Umbilical cord (tissue), 2 donors: ENCODE data around the gene CALHM1. TPM values are rescaled to one million over a fixed set of nuclear protein-coding genes. Genes with fewer than 3 reads are reported as not detected.
"Not testable (repeated sequence)": the region's sequence is repeated elsewhere in the genome, so short reads cannot be mapped to it uniquely, and the experiment has no call there.

Experiments
- DNase-seq: peaks from one replicate; pipeline ENCODE4 v3.0.0-alpha.2; 2015; ENCODE audit warnings: low spot score
- total RNA-seq: library from RNA; depleted of rRNA; stranded (reverse); fragments of >200 nt; gene quantifications from one replicate; pipeline ENCODE4 v1.2.3, GENCODE V29; 2014; ENCODE audit warnings: low replicate concordance; ENCODE audit not compliant: insufficient read depth

Gene CALHM1, protein sequence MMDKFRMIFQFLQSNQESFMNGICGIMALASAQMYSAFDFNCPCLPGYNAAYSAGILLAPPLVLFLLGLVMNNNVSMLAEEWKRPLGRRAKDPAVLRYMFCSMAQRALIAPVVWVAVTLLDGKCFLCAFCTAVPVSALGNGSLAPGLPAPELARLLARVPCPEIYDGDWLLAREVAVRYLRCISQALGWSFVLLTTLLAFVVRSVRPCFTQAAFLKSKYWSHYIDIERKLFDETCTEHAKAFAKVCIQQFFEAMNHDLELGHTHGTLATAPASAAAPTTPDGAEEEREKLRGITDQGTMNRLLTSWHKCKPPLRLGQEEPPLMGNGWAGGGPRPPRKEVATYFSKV
- total RNA-seq: 0.48 TPM

DNA sequence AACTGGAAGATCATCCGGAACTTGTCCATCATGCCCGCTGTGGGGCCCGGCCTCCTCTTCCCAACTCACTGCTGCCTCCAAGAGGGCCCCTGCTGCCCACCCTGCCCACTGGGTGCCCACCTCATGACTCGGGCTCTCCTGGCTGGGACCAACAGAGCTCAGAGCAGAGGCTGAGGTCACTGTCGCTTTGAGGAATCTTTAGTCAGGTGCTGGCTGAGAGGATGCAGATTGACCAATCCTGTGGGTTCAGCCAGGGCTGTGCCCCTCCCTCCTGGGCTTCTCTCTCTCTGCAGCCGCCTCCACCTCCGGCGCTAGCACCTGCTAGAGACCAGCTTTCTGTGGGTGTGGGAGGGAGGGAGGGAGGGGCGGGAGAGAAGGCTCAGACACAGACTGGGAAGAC is at the start of gene CALHM1:
Gene CALHM1 (minus strand): TSS at position 181 of the 400 bp plus-strand sequence. CDS start 149 bp downstream, at position 32.
- no peak for DNase-seq

DNA sequence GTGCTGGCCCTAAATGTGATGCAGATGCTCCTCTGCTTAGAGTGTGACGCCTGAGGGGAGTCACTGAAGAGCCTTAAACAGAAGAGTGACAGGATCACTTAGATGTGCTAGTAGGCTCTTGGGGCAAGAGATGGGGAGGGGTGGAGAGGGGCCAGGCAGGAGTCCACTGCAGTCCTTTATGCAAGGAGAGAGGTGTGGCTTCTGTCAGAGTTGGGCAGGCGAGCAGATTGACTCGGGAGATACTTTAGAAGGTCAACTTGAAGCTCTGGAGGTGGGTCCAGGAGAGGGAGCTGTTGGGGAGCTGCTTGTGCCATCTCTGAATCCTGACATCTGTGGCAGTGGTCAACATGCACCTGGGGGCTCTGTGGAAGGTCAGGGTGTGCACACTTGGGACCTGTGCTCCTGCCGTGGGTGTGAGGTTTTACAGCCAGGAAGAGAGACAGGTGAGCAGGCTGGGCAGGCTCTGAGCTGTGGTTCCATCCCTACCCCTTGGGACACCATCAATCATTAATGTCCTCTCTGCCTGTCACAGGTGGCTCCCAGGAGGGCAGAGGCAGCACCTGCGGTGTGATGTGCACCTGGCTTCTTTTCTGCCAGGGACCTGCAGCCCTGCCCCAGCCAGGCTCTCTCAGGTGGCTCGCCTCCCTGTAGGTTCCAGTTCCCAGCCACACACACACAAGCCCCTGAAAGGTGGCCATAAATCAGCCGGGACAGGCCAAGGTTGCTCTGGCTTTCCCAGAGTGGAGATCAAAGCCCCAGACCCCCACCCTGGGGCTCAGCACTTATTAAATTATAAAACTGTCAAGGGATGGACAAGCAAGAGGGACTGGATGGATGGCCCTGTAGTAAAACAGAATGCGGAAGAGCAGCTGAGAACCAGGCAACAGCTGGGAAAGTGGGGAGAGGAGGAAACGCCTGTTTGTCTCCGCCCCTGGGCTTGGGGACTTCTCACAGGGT is 48.8 kb upstream of the CALHM1 start:
- peak; percentile 33 for DNase-seq

DNA sequence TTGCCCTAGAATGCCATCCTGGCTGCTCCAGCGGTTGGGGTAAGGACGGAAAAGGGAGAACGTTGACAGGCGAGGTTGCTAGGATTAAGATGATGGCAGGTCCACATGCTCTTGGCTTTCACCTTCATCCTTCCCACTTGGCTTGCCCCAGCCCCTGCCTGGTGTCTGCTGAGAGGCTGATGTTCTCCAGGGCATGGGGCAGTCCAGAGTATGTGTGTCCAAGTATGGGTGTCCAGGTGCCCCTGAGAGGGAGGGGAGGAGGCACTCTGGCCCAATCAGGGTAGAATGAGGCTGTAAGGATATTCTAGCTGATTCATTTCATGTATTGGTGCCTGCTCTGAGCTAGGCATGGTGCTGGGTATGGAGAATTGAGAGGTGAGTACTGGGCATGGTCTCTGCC is 47.4 kb upstream of the CALHM1 start:
- no peak for DNase-seq

DNA sequence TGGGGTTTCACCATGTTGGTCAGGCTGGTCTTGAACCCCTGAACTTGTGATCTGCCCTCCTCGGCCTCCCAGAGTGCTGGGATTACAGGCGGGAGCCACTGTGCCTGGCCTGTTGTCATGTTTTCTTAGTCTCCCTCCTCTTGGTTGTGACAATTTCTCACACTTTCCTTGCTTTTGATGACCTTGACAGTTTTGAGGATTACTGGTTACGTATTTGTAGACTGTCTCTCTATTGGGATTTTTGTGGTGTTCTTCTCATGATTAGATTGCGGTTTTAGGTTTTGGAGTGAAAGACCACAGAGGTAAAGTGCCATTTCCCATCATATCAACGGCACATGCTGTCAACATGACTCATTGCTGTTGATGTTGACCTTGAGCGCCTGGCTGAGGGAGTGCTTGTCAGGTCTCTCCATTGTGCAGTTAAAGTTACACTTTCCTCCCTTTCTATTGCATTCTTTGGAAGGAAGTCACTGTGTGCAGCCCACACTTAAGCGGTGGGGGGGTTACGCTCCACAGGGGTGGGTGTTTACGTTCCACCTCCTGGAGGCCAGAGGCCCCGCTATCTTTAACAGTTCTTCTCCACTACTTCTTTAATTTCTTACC is 45.6 kb upstream of the CALHM1 start:
- DNase-seq: peak; percentile 38

DNA sequence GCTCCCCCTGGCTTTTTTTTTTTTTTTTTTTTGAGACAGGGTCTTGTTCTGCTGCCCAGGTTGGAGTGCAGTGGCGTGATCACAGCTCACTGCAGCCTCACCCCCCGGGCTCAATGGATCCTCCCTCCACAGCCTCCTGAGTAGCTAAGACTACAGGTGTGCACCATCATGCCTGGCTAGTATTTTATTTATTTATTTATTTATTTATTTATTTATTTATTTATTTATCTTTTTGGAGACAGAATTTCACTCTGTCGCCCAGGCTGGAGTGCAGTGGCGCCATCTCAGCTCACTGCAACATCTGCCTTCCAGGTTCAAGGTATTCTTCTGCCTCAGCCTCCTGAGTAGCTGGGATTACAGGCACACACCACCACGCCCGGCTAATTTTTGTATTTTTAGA is 45.1 kb upstream of the CALHM1 start:
- not testable (repeated sequence) for DNase-seq

DNA sequence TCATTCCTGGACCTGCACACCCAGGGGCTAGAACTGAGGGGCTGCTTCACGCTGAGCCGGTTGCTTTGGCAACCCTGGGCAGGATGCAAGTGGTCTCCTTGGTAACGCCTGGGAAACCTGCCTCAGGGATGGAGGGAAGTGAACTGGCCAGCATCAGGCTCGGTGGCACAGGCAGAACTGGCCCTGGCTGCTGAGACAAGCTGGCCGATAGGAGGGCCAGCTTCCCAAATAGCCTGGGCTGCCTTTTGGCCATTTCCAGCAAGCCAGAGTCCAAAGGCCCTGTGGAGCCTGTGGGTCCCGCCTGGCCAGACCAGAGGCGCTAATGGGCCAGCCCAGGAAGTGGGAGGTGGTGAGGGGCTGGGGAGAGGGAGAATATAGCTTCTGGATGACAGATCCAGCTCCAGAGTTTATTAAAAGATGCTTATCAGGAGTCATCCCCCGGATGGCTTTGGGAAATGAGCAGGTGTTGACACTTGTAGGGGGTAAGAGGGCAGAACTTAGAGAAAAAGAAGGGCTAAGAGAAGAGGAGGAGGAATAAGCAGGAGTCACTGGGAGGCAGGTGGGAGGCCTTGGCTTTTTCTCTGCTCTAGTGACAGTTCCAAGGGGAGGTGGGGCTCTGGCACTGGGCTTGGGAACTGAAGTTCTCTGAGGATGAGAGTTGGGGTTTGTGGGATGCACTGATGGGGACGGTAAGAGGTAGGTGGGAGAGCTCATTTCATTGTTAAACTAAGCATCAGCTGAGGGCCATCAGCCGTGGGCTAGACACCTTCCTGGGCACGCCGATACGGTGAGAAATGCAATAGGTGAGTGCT is 44.4 kb upstream of the CALHM1 start:
- DNase-seq: no peak

DNA sequence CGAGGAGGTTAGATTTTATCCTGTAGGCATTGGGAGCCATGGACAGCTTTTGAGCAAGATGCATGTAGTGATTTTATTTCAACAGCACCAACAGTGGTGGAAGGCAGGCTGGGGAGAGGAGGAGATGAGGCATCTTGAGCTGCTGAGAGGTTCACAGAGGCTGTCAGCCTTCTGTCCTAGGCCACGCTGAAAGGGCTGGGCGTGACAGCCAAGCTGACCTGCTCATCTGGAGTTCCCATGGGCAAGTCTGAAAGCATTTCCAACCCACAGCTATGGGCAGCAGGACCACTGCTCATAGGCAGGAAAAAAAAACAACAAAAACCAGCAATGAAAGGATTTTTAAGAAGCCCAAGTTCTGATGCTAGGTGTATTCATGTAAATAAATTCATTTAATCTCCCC is 42.5 kb upstream of the CALHM1 start:
- no peak for DNase-seq

DNA sequence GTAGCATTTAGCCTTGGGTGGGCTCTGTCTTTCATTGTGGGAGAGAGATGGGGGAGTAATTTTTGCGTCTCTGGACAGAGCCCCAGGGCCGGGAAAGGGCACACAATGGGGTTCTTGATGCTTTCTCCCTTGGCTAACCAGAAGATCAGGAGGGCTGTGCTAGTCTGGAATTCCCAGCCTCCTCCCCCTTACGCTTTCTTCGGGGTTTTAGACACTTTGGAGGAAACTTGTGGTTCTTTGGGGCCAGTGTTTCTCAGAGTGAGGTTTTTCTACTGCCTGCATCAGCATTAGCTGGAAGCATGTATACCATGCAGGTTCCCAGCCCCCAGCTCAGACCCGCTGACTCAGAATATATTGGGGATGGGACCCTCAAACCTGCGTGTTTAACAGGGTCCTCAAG is 41.8 kb upstream of the CALHM1 start:
- no peak for DNase-seq

DNA sequence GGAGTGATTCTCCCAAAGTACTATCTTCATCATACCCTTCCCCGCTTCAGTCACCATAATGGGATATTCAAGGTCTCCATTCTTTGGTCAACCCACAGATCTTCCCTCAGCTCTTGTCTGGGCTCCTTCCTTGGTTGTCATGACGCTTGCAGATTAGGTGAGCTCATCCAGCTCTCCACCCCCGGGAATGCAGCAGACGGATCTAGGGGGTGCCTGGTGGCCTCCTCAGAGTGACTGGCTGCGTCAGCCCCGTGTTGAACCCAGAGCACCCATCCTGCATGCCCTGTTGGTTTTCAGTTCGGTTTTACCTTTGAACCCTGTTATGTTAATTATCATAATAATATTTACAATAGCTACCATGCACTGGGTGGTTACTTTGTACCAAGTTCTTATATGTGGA is 41.2 kb upstream of the CALHM1 start:
- no peak for DNase-seq

DNA sequence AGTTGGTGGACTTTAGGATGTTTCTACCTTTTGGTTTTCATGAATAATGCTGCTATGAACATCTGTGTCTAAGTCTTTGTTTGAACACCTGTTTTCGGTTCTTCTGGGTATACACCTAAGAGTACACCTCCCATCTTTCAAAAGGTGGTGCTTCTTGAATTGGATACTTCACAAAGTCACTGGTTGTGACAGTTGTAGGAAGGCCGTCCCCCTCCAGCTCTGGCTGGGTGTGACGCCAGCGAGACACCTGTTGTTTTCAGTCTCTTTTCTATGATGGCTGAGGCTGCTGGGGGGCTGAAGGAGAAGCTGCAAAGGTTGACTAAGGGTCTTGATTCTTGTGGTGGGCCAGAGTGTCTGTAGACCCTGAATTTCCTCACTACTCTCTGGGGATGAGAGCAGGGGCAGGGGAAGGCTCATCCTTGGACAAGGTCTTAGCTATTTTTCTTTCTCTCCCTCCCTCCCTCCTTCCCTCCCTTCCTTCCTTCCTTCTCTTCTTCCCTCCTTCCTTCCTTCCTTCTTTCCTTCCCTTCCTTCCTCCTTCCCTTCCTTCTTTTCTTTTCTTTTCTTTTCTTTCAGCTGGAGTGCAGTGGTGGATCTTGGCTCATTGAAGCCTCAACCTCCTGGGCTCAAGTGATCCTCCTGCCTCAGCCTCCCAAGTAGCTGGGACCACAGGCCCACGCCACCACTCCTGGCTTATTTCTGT is 40.4 kb upstream of the CALHM1 start:
- no peak for DNase-seq

DNA sequence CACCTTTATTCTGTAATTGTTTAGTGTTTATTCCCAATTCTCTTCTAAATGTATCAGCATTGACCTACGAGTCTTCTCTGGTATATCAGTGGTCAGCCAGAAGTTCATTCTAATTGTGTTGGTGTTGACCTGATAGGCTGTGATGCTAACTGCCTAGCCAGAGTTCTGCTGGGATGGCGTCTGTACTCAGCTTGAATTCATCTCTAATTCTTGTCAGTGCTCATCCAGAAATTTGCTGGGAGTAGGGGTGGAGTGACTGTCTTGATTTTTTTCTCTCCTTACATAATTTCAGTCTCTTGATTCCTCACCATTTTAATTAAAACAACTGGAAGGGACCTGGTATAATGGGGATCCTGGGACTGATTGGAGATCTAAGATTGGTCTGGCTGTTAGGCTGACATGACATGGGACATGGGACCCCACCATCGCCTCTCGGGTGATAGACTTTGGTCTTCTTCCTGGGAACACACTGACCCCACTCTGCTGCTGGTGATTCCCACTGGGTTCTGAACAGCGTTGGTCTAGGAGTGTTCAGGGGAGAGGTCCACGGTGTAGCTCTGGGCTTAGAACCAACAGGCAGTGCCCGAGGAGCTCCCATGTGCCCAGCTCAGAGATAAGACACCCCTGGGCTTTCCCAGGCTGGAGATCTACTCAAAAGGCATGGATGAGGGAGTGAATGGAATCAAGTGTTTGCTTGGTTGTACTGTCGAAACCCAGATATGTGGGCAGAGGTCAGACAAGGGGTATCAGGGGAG is 38.6 kb upstream of the CALHM1 start:
- DNase-seq: no peak

DNA sequence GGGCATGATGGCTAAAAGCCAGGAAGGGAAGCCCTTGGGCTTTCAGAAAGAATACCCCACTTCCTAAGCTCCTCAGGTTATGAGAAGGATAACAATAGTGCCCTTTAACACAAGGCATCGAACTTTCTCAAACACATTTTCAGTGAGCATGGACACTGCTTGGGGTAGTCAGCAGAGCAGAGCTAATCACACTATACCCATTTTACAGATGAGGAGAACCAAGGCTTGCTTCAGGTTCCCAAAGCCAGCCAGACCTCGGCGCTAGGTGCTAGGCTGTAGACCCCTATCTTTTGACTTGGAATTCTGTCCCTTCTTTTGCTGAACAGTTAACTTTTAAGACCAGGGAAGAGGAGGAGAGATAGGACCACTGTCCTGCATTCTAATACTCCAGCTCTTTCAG is 36.6 kb upstream of the CALHM1 start:
- no peak for DNase-seq

DNA sequence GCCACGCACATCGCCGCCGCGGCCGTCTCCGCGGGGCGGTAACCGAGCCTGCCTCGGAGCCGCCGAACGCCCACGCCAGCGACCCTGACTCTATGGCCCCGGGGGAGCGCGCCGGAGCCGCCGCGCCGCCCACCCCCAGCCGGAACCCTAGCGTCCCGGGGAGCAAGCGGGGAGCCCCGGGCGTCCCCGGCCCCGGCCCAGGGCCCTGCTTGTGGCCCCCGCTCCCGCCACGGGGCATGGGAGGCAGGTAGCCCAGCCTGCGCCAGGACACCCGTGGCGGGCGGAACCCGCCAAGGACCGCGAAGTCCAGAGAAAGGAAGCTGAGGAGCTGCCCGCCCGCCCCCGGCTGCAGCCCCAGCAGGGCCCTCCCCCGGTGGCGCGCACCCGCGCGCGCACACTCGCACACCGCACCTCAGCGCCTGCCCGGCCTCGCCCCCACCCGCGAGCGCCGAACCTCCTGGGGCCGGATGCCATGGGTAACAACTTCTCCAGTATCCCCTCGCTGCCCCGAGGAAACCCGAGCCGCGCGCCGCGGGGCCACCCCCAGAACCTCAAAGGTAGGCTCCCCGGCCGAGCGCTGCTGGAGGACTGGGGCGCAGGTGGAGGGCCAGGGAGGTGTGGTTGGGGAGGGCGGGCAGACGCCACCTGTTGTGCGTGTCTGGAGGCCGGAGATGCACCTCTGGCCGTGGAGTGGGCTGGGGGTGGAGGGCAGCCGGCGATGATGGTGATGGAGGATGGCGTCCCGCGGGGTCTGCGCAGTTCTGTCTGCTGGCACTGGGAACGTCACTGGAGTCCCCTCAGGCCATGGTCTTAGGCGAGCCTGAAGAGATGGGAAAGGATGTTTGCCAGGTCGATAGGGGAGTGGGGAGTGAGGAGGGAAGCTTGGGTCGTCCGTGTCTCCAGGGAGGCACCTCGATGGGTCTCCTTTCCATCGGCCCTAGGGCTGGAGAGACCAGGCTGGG is 35.5 kb upstream of the CALHM1 start:
- DNase-seq: peak; percentile 40

DNA sequence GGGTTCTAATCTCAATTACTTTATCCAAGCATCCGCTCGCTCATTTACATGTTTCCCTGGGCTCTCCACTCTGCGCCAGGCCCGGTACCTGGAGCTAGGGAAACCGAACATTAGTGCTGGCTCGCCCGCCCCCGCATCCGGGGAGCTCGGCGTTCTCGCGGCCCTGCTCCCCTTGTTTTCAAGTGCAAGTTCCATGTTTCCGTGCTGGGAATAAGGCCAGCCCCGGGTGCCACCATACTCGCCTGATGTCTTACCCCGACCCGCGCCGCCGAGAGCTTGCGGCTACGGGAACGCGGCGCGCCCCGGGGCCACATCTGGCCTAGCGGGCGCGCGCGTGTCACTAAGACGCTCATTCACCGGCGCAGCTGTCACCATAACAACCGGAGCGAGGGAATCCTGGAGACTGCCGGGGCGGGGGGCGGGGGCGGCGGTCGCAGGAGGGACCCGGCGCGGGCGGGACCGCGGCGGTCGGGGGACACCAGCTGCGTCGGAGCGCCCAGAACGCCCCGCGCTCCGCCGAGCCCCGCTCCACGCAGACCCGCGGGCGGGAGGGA is 34.7 kb upstream of the CALHM1 start, which contains the start of gene NEURL1:
Gene NEURL1 (plus strand): TSS at position 344 of the 554 bp plus-strand sequence. CDS start 683 bp downstream, outside the sequence.
- DNase-seq: peak; percentile 57

DNA sequence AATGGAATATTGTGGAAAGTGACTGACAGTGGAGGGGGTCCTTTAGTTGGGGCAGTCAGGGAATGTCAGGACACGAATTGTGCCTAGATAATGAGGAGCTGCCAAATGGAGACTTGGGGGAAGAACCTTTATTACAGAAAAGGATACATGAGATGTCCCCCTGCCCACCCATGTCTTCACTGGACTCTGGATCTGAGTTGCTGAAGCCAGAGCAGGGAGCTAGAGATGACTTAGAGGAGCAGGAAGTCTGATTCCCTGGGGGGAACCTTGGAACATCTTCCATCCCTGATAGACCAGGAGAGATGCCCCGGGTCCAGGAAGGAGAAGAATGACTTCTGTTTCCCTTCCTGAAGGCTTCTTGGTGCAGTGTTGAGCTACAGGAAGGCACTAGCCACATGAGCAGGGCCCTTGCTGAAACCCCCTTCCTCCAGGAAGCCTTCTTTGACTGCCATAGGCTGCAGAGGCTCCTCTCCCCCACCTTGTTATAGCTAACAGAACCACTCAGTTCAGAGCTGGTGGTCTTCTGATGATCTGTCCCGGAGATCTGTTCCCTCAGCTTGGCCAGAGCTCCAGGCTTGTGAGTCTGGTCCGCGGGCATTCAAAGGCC is 34.1 kb upstream of the CALHM1 start:
- DNase-seq: no peak

DNA sequence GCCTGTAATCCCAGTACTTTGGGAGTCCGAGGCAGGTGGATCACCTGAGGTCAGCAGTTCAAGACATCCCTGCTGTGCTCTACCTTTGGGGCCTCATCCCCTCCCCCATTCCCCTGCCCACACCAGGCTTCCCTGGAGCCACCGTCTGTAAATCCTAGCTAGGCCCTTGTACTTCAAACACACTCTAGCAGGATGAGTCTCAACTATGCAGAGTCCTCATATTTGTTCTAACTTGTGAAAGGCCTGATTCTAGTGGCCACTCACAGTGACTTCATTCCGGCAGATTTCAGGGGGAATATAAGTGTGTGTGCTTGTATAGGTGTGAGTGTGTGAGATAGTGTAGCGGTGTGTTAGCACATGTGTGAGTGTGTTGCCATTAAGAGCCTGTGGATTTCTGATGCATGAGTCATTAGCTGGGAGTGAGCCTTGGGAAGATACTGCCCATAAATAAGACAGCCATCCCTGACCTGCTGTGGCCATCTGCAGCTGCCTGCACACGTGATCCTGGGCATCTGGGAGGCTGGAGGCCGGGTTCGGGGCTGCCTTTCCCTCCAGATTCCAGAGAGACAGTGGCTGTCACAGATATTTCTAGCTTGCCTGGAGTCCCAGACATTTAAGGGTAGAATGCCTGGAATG is 33.1 kb upstream of the CALHM1 start:
- DNase-seq: peak; percentile 97

DNA sequence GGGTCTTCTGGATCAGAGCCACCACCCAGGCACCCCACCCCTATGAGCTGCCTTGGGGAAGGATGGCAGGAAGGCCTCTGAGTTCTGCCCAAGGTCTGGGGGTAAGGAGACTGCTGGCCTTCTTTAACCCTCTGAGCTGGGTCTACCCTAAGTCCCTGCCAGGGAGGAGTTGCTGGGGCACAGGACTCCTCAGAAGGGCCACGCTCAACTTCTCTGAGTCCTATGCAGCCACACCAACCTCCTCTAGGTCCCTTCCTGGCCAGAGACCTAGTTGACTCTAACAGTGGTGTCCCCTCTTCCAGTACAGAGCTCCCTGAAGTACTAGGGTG is 32.2 kb upstream of the CALHM1 start:
- no peak for DNase-seq

DNA sequence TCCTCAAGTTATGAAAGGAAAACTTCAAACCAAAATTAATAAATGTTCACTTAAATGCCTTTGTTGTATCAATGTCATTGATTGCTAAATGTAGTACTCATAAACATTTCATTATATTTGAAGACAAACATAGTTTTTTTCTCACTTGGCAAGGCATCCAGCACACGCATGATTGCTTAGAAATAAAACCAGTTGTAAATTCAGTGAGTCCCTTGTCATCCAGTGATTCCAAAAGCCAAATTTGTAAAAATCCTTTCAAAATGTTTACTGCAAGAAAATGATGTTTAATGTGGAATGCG is 28.7 kb upstream of the CALHM1 start:
- no peak for DNase-seq
